HepG2 (cell line): ENCODE data around the gene SAMMSON. TPM values are rescaled to one million over a fixed set of nuclear protein-coding genes. Genes with fewer than 3 reads are reported as not detected.

Source experiments
- ATAC-seq: fragments of 200-7000 bp; cut with Tn5 transposase; 3 replicates; pipeline ENCODE4 v1.9.1; 2020; ENCODE audit warnings: mild to moderate bottlenecking, moderate library complexity
- BruUV-seq: library from RNA; stranded (reverse); fragments of 400-500 nt; replicated peaks from 2 replicates; lab custom pipeline; 2021; lab: Mats Ljungman, UMichigan
- CTCF ChIA-PET: fragments of 300-600 bp; formaldehyde crosslinking; extraction: SDS; loops from one replicate; lab custom pipeline; 2021; ENCODE audit warnings: low total read pairs, inconsistent platforms, low intra/inter-chr PET ratio; lab: Yijun Ruan, JAX
- POLR2A ChIA-PET: fragments of 350-600 bp; sonication (Branson Sonifier 250); formaldehyde crosslinking; loops from one replicate; lab custom pipeline; 2020; ENCODE audit warnings: antibody characterized with exemption, inconsistent platforms; lab: Yijun Ruan, JAX
- DNase-seq: peaks from one replicate; pipeline ENCODE4 v3.0.0-alpha.2; 2015; ENCODE audit warnings: low spot score
- FAIRE-seq: peaks from 3 replicates; lab custom pipeline; 2011; peaks lifted over from hg19 to GRCh38; lab: Jason Lieb, UNC
- H2AFZ ChIP-seq: one replicate; pipeline ENCODE4 v1.6.1; 2011; ENCODE audit warnings: low read length, inconsistent platforms
- H3K27ac ChIP-seq: fragments of 300-600 bp; 3 replicates; pipeline ENCODE4 v1.8.0; 2011; ENCODE audit warnings: mixed run types, mild to moderate bottlenecking, mixed read lengths, low read length, inconsistent platforms; ENCODE audit not compliant: insufficient read depth; ENCODE audit errors: extremely low read length
- H3K27me3 ChIP-seq, 2 experiments: fragments of 200-600 bp in 1 of 2; 2 replicates in 1 of 2; 3 replicates in 1 of 2; pipeline versions ENCODE4 v1.6.0 to v1.8.0; 2011; ENCODE audit warnings: low read length in 2 of 2, mild to moderate bottlenecking in 2 of 2, moderate library complexity in 2 of 2, inconsistent platforms in 1 of 2; ENCODE audit not compliant: insufficient read depth in 2 of 2, control insufficient read depth in 1 of 2
- H3K36me3 ChIP-seq, 2 experiments: fragments of 200-600 bp in 1 of 2; replicated peaks in 1 of 2; 2 replicates in 1 of 2; 3 replicates in 1 of 2; pipeline versions ENCODE4 v1.5.1 to v1.8.0; 2011; ENCODE audit warnings: low read length in 2 of 2, inconsistent platforms in 1 of 2; ENCODE audit not compliant: insufficient read depth in 2 of 2, control insufficient read depth in 1 of 2
- H3K4me1 ChIP-seq: 2 replicates; pipeline ENCODE4 v1.5.1; 2012; ENCODE audit warnings: low read length, inconsistent platforms; ENCODE audit not compliant: insufficient read depth
- H3K4me2 ChIP-seq: 2 replicates; pipeline ENCODE4 v1.6.0; 2011; ENCODE audit warnings: low read depth, low read length, inconsistent platforms
- H3K4me3 ChIP-seq, 3 experiments: fragments of 200-600 bp in 1 of 3; sonication (generic), shearing (Covaris generic) in 1 of 3; replicated peaks in 1 of 3; 2 replicates each; pipeline ENCODE4 v1.5.1; 2011 to 2016; ENCODE audit warnings: low read length in 3 of 3, inconsistent platforms in 2 of 3, low read depth in 2 of 3, mild to moderate bottlenecking in 2 of 3, control low read depth in 1 of 3, mixed read lengths in 1 of 3; ENCODE audit not compliant: insufficient read depth in 1 of 3
- H3K79me2 ChIP-seq: one replicate; pipeline ENCODE4 v1.6.1; 2011; ENCODE audit warnings: low read length, inconsistent platforms; ENCODE audit not compliant: insufficient read depth
- H3K9ac ChIP-seq: 2 replicates; pipeline ENCODE4 v1.6.0; 2011; ENCODE audit warnings: mild to moderate bottlenecking, low read depth, low read length, inconsistent platforms; ENCODE audit not compliant: insufficient read depth
- H3K9me3 ChIP-seq: 2 replicates; pipeline ENCODE4 v1.5.1; 2012; ENCODE audit warnings: mild to moderate bottlenecking, low read length
- H4K20me1 ChIP-seq: 2 replicates; pipeline ENCODE4 v1.6.0; 2011; ENCODE audit warnings: inconsistent platforms, mild to moderate bottlenecking, low read length, moderate library complexity; ENCODE audit not compliant: insufficient read depth
- CCAR2 ChIP-seq: fragments of 200-400 bp; formaldehyde crosslinking; optimal IDR thresholded peaks from 2 replicates; pipeline ENCODE3; 2018; ENCODE audit warnings: low read depth, mild to moderate bottlenecking, low read length, moderate library complexity
- DRAP1 ChIP-seq: IDR thresholded peaks from 2 replicates; pipeline ENCODE4 v1.6.1; 2016; ENCODE audit warnings: missing genetic modification reagents, missing compliant biosample characterization
- SNAPC4 ChIP-seq: sonication (generic); formaldehyde crosslinking; IDR thresholded peaks from 2 replicates; pipeline ENCODE4 v1.4.0; 2020; ENCODE audit warnings: mild to moderate bottlenecking, missing genetic modification reagents
- ZNF136 ChIP-seq: sonication (generic); formaldehyde crosslinking; IDR thresholded peaks from 2 replicates; pipeline ENCODE4 v1.8.1; 2022; ENCODE audit warnings: low read depth, mild to moderate bottlenecking, moderate library complexity, missing genetic modification reagents
- WGBS: methylation state at CpG from one replicate; pipeline ENCODE4 v1.1.6; 2017; ENCODE audit warnings: low lambda C conversion rate; 5-methylcytosine and 5-hydroxymethylcytosine counted together
- in situ Hi-C: cut with HindIII; loops from 2 replicates; pipeline ENCODE4 v1.10.0; 2017; ENCODE audit warnings: low pct_unique_long_range_greater_than_20kb; ENCODE audit not compliant: extremely low pct_ligation_motif_present
- intact Hi-C: fragments of 100-400 bp; cut with micrococcal nuclease; formaldehyde crosslinking; loops from one replicate; pipeline ENCODE4 v1.10.0; 2022; ENCODE audit not compliant: unreplicated experiment
- polyA plus RNA-seq, 8 experiments: library from polyadenylated mRNA; depleted of rRNA in 3 of 8; stranded (reverse) in 7 of 8; unstranded in 1 of 8; fragments of >200 nt; fragmentation: Illumina TruSeq in 4 of 8; extraction: Trizol in 4 of 8; gene quantifications; 2 replicates each; pipeline versions ENCODE4 v1.2.1 to v1.2.3, GENCODE V29; 2011 to 2016; ENCODE audit warnings: low read depth in 4 of 8, missing spikeins in 1 of 8, mixed read lengths in 1 of 8; ENCODE audit not compliant: insufficient read depth in 1 of 8
- total RNA-seq, 5 experiments: library from RNA; depleted of rRNA; stranded (reverse); fragments of >200 nt; fragmentation: Illumina TruSeq; extraction: Trizol; gene quantifications; 2 replicates each; pipeline ENCODE4 v1.2.3, GENCODE V29; 2016; ENCODE audit warnings: low read depth in 1 of 5

The SAMMSON gene
- total and polyA plus RNA-seq, 2 of the 13 experiments (the other 11 are each of a cell fraction or from before 2014, with no cell fraction given) = not detected

- POLR2A ChIA-PET = no interaction called here
- intact Hi-C loops = no loop called here
- in situ Hi-C loops = no loop called here
These were observed 39.2 kb downstream of the SAMMSON start for GRCh38 chr3:70038693-70039092.

More at GRCh38 chr3:70038693-70039092, 39.2 kb downstream of the SAMMSON start:
- no peak overlapping the region for H3K27ac ChIP-seq
- no peak overlapping the region for H3K4me2 ChIP-seq
- H3K9me3 ChIP-seq = no peaks in the 10 kb centered on the region
- no peaks in the 10 kb centered on the region for H3K27me3 ChIP-seq
- WGBS = 0% methylated on average over 1 of the region's 1 CpG
- H2AFZ ChIP-seq = no peak overlapping the region
- no TSS peak for BruUV-seq
- no peak for FAIRE-seq
- no peaks in the 10 kb centered on the region for H3K79me2 ChIP-seq
- no peaks in the 10 kb centered on the region for H4K20me1 ChIP-seq
- no peaks in the 10 kb centered on the region for H3K4me1 ChIP-seq
- no peak for TF ChIP-seq SNAPC4 (CRISPR knock-in tag)
- no peak for TF ChIP-seq CCAR2
- no peak for TF ChIP-seq ZNF136
- no peak for TF ChIP-seq DRAP1 (CRISPR knock-in tag)
- CTCF ChIA-PET = no interaction called here
- DNase-seq = no peak
- H3K9ac ChIP-seq = no peak overlapping the region
- no peak for ATAC-seq
- H3K36me3 ChIP-seq = no peaks in the 10 kb centered on the region
- H3K4me3 ChIP-seq = no peak overlapping the region
